GM21786 (cell line): ENCODE measurements around the gene RANBP2.
"Not testable (repeated sequence)": the region's sequence is repeated elsewhere in the genome, so short reads cannot be mapped to it uniquely, and the experiment has no call there.

Experiments
- ATAC-seq: cut with Tn5 transposase; IDR thresholded peaks from one replicate; pipeline ENCODE4 v1.9.1; 2021; ENCODE audit not compliant: unreplicated experiment

RANBP2 gene

DNA sequence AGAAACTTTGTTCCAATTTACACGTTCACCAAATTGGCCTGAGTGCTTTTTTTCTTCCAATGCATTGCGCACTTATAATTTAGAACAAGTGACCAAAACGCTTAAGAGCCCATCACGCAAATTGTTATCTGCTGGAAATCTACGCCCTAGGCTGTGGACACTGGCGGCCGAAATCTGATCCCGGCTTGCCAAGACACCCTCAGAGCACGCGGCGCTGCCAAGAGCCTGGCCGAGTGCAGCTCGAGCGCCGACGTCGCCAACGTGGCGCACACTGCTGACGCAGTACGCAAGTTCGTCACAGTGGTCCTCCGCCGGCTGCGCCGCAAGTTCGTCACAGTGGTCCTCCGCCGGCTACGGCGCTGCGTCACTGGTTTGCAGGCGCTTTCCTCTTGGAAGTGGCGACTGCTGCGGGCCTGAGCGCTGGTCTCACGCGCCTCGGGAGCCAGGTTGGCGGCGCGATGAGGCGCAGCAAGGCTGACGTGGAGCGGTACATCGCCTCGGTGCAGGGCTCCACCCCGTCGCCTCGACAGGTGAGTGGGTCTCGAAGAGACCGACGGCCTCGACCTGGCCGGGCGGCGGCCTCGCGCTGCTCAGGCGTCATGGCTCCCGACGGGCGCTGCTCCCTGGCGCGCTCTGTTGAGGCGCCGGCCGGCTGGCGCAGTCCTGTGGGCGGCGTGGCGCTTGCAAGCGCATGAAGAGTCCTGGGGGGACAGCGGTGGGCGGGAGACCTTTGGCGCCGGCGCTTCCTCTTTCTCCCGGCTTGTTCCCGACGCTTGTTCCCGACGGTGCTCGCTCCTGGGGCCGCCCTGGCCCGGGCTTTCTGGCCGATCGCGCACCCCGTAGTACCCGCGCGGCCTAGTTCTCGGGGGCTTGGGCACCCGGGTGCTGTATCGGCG is at the start of gene RANBP2:
TSS of gene RANBP2 (plus strand) at position 334 of the 896 bp plus-strand sequence. CDS start at position 459, 125 bp downstream.
- ATAC-seq, result peak; percentile 97

DNA sequence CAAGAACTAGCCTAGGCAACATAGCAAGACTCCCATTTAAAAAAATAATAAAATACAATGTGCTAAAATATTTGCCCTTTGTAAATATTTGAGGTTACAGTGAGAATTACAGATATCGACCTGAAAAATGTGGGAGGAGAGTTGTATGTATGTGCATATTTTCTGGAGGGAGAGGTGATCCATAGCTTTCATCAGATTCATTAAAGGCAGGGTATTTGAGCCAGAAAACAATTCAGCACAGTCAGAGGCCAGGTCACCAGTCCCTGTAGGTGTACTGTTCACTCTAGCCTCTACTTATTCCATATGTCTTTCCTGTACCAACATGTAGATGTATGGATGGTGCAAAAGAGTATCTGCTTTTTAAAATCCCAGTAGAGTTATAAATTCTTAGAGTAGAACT is 49.0 kb upstream of the RANBP2 start:
- not testable (repeated sequence) for ATAC-seq

DNA sequence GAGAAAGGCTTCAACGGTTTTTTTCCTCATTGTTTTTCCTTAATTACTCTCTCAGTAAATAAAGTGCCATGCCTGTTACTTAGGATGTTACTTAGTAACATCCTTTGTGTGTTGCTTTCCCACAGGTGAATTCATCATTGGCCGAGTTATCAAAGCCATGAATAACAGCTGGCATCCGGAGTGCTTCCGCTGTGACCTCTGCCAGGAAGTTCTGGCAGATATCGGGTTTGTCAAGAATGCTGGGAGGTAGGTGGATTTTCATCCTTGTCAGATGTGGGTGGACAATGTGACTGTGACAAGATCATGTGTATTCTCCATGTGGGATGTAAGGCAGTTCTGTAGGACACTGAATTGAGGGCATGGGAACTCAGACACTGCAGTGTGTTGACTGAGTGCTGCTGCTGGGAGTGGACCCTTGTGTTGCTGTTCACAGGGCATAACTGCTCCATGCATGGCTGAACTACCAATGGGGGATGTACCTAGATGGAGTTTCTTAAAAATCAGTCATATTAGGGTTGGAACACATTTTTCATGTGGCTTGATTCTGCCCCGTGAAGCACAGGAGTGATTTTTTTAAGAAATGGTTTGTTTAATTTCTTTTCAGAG is 47.0 kb upstream of the RANBP2 start:
- ATAC-seq, result not testable (repeated sequence)

DNA sequence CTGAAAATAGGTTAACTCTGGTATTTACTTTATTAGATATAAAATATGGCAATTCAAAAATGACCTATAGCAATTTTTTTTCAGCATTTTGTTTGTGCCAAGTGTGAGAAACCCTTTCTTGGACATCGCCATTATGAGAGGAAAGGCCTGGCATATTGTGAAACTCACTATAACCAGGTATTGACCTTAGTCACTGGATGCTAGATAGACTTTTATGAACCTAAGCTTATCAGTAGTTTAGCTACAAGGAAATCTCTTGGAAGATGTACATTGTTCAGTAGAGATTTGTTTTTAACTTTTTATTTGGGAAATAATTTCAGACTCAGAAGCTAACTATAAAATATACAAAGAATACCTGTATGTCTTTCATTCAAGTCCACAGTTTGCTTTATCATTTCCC is 42.8 kb upstream of the RANBP2 start:
- ATAC-seq, result not testable (repeated sequence)

DNA sequence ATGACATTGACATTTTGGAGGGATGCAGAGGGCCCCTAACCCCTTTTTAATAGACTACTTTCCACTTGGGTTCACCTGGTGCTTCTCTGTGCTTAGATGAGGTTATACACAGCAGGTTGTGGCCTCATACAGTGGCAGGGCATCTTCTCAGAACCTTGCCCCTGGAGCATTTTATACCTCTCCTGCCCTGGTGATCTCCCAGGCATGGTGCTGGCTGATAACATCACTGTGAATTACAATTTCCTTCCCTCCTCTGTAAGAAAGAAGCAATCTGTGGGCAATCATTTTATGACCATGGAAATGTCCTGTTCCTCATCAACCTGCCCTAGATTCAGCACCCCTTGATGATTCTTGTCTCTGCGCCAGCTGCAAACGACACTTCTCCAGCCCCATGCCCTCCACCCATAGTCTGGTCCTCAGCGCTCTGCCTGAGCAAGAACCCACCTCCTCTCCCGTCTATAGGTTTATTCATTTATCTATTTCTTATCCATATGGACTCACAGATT is 42.0 kb upstream of the RANBP2 start:
- ATAC-seq, result not testable (repeated sequence)

DNA sequence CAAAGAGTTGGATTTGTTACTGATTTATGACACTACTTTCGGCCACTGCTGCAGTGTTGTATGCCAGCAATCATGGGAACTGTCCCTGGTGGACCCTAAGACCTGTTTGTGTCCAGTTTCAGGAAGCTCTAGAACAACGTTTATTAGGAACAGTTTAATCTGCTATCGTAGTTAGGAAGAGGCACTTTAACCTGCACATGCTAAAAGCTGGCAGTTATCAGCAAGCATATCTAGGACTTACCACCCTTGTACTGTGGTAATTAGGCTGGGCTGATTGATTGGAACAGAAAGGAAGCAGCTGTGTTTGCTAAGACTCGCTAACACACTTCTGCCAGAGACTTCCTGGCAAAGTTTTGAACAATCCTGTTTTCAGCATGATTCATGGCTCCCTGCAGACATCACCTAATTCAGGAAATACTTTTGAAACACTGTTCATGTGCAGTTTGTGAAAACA is 41.1 kb upstream of the RANBP2 start:
- ATAC-seq, result not testable (repeated sequence)

DNA sequence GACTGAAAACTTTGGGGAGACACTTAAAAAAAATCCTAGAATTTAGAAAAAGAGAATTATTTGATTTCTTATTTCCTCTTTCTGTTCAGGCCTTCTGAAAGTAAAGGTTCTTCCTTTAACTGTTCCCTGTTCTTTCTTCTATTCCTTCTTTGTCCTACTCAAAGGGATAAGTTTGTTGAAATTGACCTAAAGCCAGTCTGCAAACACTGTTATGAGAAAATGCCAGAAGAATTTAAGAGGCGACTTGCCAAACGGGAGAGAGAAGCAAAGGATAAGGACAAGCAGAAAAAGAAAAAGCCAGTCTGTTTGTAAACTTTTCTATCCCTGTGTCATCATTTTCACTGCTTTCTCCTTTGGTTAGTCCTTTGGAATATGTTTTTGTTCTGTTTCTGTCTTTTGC is 38.5 kb upstream of the RANBP2 start:
- ATAC-seq, result not testable (repeated sequence)

DNA sequence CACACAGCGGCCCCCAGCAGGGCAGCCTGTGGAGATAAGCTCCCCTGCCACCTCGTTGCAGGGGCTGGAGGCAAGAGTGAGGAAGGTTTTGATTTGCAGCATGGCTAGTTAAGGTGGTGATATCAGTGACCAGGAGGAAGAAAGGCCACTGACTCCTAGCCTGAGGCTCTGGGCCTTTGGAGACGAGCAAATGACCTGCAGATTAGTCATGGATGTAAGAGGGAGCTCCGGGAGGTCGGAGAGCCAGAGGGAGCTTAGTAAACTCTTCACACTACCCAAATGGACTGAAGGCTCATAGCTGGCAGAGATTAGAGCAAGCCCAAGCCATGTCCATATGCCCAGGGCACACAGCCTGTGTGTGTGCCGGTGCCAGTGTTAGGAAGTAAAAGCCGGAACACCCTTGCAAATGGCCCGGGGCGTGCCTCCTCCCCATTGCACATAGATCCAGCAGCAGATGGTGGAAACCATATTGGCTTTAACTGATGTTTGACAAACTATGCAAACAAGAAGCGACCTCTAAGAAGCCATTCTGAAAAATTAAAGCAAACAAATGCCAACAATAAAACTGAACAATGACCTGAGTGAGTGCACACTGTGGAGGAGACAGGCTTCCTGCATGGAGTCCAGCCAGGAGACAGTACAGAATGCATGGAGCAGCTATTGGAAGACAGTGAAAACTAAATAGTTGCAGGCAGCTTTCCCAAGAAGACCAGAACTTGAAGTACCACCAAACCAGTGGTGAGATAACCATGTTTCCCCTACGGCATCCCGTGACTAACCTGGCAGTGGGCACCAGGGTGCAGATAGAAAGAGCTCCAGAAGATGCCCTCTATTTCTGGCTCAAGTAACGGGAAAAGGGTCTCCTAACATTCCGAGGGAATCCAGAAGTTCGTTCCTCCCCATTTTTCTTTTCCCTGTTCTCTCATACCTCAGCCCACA is 30.2 kb upstream of the RANBP2 start:
- ATAC-seq, result not testable (repeated sequence)

DNA sequence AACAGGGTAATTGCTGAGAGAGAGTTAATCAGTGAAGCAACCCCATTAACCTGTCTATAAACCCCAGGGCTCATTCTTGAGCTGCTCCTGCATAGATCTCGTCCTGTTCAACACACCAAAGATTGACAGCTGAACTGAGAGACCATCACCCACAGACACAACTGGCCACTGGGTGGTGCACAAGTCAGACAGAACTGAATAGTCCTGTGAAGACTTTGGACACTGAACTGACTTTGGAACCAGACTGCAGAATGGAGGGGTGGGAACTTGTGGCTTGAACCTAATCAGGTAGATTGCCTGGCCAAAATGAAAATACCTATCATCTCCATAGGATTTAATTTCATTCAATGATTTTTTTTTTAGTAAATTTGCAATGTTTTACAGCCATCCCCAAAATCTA is 29.3 kb upstream of the RANBP2 start:
- peak; percentile 61 for ATAC-seq

DNA sequence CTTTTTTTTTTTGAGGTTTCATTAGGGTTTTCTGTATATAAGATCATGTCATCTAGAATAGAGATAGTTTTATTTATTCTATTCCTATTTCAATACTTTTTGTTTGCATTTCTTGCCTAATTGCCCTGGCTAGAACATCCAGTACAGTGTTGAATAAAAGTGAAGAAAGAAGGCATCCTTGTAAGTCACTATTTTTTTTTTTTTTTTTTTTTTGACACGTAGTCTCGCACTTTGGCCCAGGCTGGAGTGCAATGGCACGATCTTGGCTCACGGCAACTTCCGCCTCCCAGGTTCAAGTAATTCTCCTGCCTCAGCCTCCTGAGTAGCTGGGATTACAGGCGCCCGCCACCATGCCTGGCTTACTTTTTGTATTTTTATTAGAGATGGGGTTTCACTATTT is 27.8 kb upstream of the RANBP2 start:
- no peak for ATAC-seq

DNA sequence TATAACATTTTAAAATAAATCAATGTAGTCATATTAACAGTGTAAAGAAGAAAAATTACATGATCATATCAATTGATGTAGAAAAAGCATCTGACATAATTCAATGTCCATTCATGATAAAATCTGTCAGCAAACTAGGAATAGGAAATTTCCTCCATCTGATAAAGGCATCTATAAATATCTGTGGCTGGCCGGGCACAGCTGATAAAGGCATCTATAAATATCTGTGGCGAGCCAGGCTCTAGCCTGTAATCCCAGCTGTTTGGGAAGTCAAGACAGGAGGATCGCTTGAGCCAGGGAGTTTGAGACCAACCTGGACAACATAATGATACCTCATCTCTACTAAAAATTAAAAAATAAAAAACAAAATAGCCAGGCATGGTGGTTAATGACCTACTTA is 18.1 kb upstream of the RANBP2 start:
- no peak for ATAC-seq

DNA sequence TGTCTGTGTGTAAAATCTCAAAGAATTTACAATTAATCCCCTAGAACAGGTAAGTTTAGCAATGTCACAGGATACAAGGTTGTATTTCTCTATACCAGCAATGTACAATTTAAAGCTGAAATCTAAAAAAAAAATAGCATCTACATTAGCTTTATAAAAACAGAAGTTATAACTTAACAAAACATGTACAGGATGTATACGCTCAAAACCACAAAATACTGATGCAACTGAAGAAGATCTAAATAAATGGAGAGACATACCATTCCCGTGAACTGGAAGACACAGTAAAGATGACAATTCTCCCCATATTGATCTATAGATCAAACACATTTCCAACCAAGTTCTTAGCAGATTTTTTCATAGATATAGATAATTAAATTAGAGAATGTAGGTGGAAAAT is 17.5 kb upstream of the RANBP2 start:
- no peak for ATAC-seq

DNA sequence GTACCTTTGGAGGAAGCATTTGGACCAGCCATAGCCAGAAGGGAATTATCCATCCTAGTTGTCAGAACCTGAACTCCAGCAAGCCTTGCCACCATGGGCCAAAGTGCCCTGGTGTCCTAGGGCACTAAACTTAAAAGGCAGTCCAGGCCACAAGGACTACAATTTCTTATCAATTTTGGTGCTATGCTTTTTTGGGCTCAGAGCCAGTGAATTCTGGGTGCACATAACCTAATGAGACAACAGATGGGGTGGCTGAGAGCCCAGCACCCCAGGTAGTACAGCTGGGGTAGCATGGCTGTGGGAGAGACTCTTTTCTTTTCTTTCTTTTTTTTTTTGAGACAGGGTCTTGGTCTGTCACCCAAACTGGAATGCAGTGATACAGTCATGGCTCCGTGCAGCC is 14.4 kb upstream of the RANBP2 start:
- no peak for ATAC-seq

DNA sequence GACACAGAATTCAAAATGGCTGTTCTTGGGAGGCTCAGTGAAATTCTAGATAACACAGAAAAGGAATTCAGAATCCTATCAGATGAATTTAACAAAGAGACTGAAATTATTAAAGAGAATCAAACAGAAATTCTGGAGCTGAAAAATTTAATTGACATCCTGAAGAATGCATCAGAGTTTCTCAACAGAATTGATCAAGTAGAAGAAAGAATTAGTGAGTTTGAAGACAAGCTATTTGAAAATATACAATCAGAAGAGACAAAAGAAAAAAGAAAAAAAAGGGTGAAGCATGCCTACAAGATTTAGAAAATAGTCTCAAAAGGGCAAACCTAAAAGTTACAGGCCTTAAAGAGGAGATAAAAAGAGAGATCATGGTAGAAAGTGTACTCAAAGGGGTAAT is 12.0 kb upstream of the RANBP2 start:
- no peak for ATAC-seq

DNA sequence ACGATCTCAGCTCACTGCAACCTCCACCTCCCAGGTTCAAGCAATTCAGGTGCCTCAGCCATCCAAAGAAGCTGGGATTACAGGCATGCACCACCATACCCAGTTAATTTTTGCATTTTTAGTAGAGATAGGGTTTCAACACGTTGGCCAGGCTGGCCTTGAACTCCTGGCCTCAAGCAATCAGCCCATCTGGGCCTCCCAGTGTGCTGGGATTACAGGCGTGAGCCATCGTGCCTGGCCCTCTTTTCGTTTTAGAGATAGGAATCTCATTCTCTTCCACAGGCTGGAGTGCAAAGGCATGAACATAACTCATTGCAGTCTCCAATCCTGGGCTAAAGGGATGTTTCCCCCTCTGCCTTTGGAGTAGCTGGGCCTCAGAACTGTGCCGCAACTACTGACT is 2.3 kb upstream of the RANBP2 start:
- ATAC-seq, result not testable (repeated sequence)

DNA sequence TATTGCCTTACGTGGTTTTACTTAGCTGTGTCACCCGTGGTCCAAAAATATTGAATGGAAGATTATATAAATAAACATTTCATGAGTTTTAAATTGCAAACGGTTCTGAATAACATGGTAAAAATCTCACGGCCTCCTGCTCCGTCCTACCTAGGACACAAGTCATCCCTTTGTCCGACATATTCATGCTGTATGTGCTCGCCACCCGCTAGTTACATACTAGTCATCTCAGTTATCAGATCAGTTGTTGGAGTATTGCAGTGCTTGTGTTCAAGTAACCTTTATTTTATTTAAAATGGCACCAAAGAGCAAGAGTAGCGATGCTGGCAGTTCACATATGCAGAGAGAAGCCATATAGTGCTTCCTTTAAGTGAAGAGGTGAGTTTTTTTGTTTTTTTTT is 6.8 kb downstream of the RANBP2 start:
- ATAC-seq, result not testable (repeated sequence)

DNA sequence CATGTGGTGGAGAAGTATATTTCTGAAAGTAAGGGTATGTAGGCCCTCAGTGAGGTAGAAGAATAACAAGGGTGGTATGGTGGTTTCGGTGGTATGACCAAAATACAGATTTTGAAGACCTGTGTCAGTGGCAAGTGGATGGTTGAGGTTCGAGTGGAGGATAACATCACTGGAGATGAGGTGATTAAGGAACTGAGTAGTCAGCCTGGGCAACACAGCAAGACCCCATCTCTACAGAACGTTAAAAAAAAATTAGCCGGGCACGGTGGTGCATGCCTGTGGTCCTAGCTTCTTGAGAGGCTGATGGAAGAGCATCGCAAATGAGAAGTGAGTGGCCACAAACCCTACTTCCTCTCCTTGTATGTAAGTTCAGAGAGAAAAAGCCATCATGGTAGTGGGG is 15.4 kb downstream of the RANBP2 start:
- ATAC-seq, result not testable (repeated sequence)

DNA sequence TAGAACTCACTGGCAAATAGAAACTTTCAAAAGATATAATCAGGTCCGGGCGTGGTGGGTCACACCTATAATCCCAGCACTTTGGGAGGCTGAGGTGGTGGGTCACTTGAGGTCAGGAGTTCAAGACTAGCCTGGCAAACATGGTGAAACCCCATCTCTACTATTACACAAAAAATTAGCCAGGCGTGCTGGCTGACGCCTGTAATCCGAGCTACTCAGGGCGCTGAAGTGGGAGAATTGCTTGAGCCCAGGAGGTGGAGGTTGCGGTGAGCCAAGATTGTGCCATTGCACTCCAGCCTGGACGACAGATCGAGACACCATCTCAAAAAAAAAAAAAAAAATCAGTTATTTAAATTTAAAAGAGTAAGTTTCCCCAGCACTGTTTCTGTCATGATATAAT is 38.7 kb downstream of the RANBP2 start:
- not testable (repeated sequence) for ATAC-seq

DNA sequence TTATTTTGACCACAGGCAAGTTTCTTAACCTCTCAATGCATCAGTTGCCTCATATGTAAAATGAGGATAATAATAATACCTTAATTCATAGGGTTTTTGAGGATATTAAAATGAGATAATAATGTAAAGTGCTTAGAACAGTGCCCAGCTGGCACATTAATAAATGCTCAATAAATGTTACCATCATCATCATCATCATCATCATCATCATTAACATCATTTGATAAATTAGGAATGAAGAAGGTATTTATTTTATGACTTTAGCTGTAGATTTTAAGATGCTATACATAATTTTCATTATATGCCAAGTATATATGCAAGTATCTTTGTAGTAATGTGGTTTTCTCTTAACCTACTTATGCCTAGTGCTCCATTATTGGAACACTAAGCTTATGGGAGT is 43.3 kb downstream of the RANBP2 start:
- not testable (repeated sequence) for ATAC-seq

DNA sequence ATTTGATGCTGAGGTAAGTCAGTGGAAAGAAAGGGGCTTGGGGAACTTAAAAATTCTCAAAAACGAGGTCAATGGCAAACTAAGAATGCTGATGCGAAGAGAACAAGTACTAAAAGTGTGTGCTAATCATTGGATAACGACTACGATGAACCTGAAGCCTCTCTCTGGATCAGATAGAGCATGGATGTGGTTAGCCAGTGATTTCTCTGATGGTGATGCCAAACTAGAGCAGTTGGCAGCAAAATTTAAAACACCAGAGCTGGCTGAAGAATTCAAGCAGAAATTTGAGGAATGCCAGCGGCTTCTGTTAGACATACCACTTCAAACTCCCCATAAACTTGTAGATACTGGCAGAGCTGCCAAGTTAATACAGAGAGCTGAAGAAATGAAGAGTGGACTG is 47.4 kb downstream of the RANBP2 start:
- not testable (repeated sequence) for ATAC-seq

DNA sequence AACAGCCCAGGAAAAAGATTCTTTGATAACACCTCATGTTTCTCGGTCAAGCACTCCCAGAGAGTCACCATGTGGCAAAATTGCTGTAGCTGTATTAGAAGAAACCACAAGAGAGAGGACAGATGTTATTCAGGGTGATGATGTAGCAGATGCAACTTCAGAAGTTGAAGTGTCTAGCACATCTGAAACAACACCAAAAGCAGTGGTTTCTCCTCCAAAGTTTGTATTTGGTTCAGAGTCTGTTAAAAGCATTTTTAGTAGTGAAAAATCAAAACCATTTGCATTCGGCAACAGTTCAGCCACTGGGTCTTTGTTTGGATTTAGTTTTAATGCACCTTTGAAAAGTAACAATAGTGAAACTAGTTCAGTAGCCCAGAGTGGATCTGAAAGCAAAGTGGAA is 48.6 kb downstream of the RANBP2 start:
- ATAC-seq, result not testable (repeated sequence)
